ENCODE results near the gene SDR42E2.

Gene SDR42E2

GRCh38 chr16:22161999-22162655 lies at the start of gene SDR42E2:
Gene SDR42E2 (plus strand): TSS chr16:22162506. CDS start chr16:22165583, 3,077 bp downstream.
- no peak within 1 kb of the TSS for H3K4me3 ChIP-seq (ENCODE audit: low read depth, low read length)
- no peak for DNase-seq (ENCODE audit: low read depth)

GRCh38 chr16:22116095-22116700 lies 46.1 kb upstream of the SDR42E2 start:
- no peak overlapping the region for H3K4me3 ChIP-seq (ENCODE audit: low read depth, low read length)
- TF ChIP-seq CTCF (IDR thresholded peaks at IDR 0.05; ENCODE audit: control insufficient read depth, extremely low read depth, insufficient read depth) = no peak
- no peak for DNase-seq (ENCODE audit: low read depth)

More at GRCh38 chr16:22161999-22162655, at the start of gene SDR42E2:
- no peak for TF ChIP-seq CTCF (IDR thresholded peaks at IDR 0.05; ENCODE audit: control insufficient read depth, extremely low read depth, insufficient read depth)

GRCh38 chr16:22117609-22118008 lies 44.7 kb upstream of the SDR42E2 start:
- no peak for DNase-seq (ENCODE audit: low read depth)
- no peak overlapping the region for H3K4me3 ChIP-seq (ENCODE audit: low read depth, low read length)
- no peak for TF ChIP-seq CTCF (IDR thresholded peaks at IDR 0.05; ENCODE audit: control insufficient read depth, extremely low read depth, insufficient read depth)

- H3K4me3 ChIP-seq (ENCODE audit: low read depth, low read length) = no peak overlapping the region
- TF ChIP-seq CTCF (IDR thresholded peaks at IDR 0.05; ENCODE audit: control insufficient read depth, extremely low read depth, insufficient read depth) = no peak
- DNase-seq (ENCODE audit: low read depth) = no peak
Measured at GRCh38 chr16:22120440-22120839, 41.9 kb upstream of the SDR42E2 start.

GRCh38 chr16:22122239-22122638 lies 40.1 kb upstream of the SDR42E2 start:
- no peak for DNase-seq (ENCODE audit: low read depth)
- no peak overlapping the region for H3K4me3 ChIP-seq (ENCODE audit: low read depth, low read length)
- TF ChIP-seq CTCF (IDR thresholded peaks at IDR 0.05; ENCODE audit: control insufficient read depth, extremely low read depth, insufficient read depth) = no peak

- TF ChIP-seq CTCF (IDR thresholded peaks at IDR 0.05; ENCODE audit: control insufficient read depth, extremely low read depth, insufficient read depth) = no peak
- DNase-seq (ENCODE audit: low read depth) = no peak
- no peak overlapping the region for H3K4me3 ChIP-seq (ENCODE audit: low read depth, low read length)
Measured at GRCh38 chr16:22123146-22123545, 39.2 kb upstream of the SDR42E2 start.

Data from LNCaP clone FGC (cell line).